Placental epithelial cell (primary cell): ENCODE data around the gene ZNF358. TPM values are rescaled to one million over a fixed set of nuclear protein-coding genes. Genes with fewer than 3 reads are reported as not detected.

Source experiments
- small RNA-seq: library from RNA; depleted of rRNA; stranded (forward); fragments of <200 nt; gene quantifications from one replicate; pipeline ENCODE3, GENCODE V24; 2012
- total RNA-seq: library from RNA; depleted of rRNA; stranded (reverse); fragments of >200 nt; gene quantifications from 2 replicates; pipeline ENCODE4 v1.2.3, GENCODE V29; 2012

Gene ZNF358
- total RNA-seq = 44.0 and 47.5 TPM in 2 replicates

GRCh38 chr19:7515645-7516151 lies at the start of gene ZNF358:
TSS of gene ZNF358 (plus strand) at chr19:7516103. CDS start at chr19:7519243, 3,140 bp downstream.

DNA sequence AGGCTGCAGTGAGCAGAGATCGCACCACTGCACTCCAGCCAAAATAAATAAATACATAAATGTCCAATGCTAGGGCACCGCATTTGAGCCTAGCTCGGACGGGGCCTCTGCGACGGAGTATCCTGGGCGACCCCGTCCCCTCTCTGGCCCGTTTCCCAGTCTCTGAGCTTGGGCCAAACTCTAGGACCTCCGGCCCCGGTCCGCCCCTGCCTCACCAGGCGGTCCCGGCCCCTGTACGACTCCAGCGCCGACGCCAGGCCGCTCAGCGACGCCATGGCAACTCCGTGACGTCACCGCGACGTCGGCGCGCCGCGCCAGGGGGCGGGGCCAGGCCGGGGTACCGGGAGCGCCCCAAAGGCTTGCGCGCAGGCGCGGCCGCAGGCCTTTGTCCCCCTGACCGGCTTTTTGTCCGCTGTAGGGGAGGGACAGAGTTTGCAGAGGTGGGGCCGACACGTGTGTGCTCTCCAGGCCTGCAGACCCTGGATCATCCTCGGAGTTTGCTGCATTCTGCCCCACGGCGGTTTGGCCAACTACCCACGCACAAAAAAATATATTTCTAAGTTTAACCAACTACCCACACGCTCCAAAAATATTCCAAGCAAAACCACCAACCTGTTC lies 27.1 kb upstream of the ZNF358 start, which contains the start of gene PEX11G:
PEX11G (minus strand) TSS at position 300 of the 618 bp plus-strand sequence; CDS start at position 275, 25 bp downstream.

DNA sequence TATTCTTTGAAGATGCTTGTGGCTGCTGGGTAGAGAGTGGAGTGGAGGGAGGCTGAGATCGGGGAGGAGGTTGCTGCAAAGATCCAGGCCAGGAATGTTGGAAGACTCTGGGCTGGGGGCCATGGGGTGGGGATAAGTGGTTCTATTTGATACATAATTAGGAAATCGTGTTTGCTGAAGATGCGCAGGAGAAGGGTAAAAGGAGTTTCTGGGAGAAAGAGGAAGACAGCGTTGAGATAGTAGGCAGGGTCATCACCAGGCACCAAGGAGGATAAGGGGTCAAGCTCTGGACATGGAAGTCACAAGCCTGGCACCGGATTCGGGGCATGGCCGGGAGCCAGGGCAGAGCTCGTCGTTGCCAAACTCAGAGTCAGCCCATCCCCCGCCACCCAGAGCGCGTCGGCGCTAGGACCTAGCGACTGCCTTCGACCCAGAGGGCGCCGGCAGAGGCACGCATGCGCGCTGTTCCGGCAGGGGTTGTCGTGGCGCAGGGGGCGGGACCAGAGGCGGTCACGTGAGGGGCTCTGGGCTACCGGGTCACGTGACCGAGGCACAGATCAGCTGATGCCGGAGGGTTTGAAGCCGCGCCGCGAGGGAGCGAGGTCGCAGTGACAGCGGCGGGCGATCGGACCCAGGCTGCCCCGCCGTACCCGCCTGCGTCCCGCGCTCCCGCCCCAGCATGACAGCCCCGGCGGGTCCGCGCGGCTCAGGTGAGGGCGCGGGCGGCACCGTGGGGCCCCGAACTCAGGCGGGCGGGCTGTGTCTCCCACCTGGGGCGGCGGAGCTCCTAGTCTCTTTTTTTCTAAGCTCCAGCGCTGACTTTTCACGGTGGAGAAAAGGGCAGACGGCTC lies 6.4 kb downstream of the ZNF358 start, which contains the start of gene MCOLN1:
MCOLN1 (plus strand) TSS at position 553 of the 851 bp plus-strand sequence; CDS start at position 680, 127 bp downstream.

GRCh38 chr19:7535047-7535997 lies 19.4 kb downstream of the ZNF358 start, which contains the start of gene PNPLA6:
TSS of gene PNPLA6 (plus strand) at chr19:7535717. CDS start at chr19:7535789, 72 bp downstream.

Small RNAs within 50 kb of the gene (small RNA-seq; reads per million reads assigned to genes)
- not detected for gene AC008878.2

Other genes starting within 250 kb of the ZNF358 start
- 21.6 and 54.2 TPM in 2 replicates for gene INSR, start 221.7 kb upstream of the ZNF358 start, total RNA-seq
- 84.0 and 228 TPM in 2 replicates for gene ARHGEF18, start 167.2 kb upstream of the ZNF358 start, total RNA-seq
- 2.8 and 5.9 TPM in 2 replicates for gene PEX11G, start 27.1 kb upstream of the ZNF358 start, total RNA-seq
- gene MCOLN1, start 6.5 kb downstream of the ZNF358 start, total RNA-seq = 6.8 and 7.9 TPM in 2 replicates
- gene PNPLA6, start 19.6 kb downstream of the ZNF358 start, total RNA-seq = 130 and 198 TPM in 2 replicates
- gene CAMSAP3, start 79.8 kb downstream of the ZNF358 start, total RNA-seq = 7.8 and 8.2 TPM in 2 replicates
- gene XAB2, start 113.4 kb downstream of the ZNF358 start, total RNA-seq = 47.0 and 62.0 TPM in 2 replicates
- gene PET100, start 113.7 kb downstream of the ZNF358 start, total RNA-seq = 3.6 and 13.3 TPM in 2 replicates
- gene PCP2, start 117.6 kb downstream of the ZNF358 start, total RNA-seq = not detected in 2 replicates
- 73.6 and 81.3 TPM in 2 replicates for gene STXBP2, start 121.0 kb downstream of the ZNF358 start, total RNA-seq
- not detected in 2 replicates for gene RETN, start 152.9 kb downstream of the ZNF358 start, total RNA-seq
- not detected in 2 replicates for gene MCEMP1, start 161.0 kb downstream of the ZNF358 start, total RNA-seq
- 22.8 and 71.0 TPM in 2 replicates for gene TRAPPC5, start 164.7 kb downstream of the ZNF358 start, total RNA-seq
- not detected in 2 replicates for gene FCER2, start 186.0 kb downstream of the ZNF358 start, total RNA-seq
- not detected in 2 replicates for gene CLEC4G, start 216.0 kb downstream of the ZNF358 start, total RNA-seq
- not detected in 2 replicates for gene CD209, start 231.4 kb downstream of the ZNF358 start, total RNA-seq
- not detected in 2 replicates for gene CLEC4M, start 247.1 kb downstream of the ZNF358 start, total RNA-seq